Activated CD4-positive, alpha-beta T cell treated with anti-CD3 and anti-CD28 coated beads for 36 hours (primary cell): ENCODE data around the gene GATA2. TPM values are rescaled to one million over a fixed set of nuclear protein-coding genes. Genes with fewer than 3 reads are reported as not detected.

Source experiments
- ATAC-seq: fragments of 200-7000 bp; cut with Tn5 transposase; one replicate; pipeline ENCODE4 v1.10.0; 2021; ENCODE audit warnings: mild to moderate bottlenecking, moderate library complexity
- CTCF ChIA-PET: fragments of 350-600 bp; sonication (Branson Sonifier 250); formaldehyde crosslinking; loops from one replicate; lab custom pipeline; 2021; ENCODE audit warnings: antibody characterized with exemption; lab: Charles Lee
- POLR2A ChIA-PET: fragments of 350-600 bp; sonication (Branson Sonifier 250); formaldehyde crosslinking; loops from one replicate; lab custom pipeline; 2021; ENCODE audit warnings: antibody characterized with exemption, inconsistent platforms; lab: Charles Lee
- DNase-seq: peaks from one replicate; pipeline ENCODE4 v3.0.0-alpha.2; 2020
- H3K27ac Mint-ChIP-seq: one replicate; pipeline ENCODE4 v1.8.0; 2021; ENCODE audit warnings: mixed read lengths
- H3K27me3 Mint-ChIP-seq: one replicate; pipeline ENCODE4 v1.8.0; 2021; ENCODE audit warnings: mixed read lengths
- H3K36me3 Mint-ChIP-seq: one replicate; pipeline ENCODE4 v1.8.0; 2021; ENCODE audit warnings: low read depth, mixed read lengths
- H3K4me1 Mint-ChIP-seq: one replicate; pipeline ENCODE4 v1.8.0; 2021; ENCODE audit warnings: mixed read lengths
- H3K4me3 Mint-ChIP-seq: one replicate; pipeline ENCODE4 v1.8.0; 2021; ENCODE audit warnings: mild to moderate bottlenecking, moderate library complexity, mixed read lengths
- H3K9me3 Mint-ChIP-seq: one replicate; pipeline ENCODE4 v1.8.0; 2021; ENCODE audit warnings: low read depth, mixed read lengths
- intact Hi-C, 2 experiments: fragments of 100-400 bp; cut with DNase I in 1 of 2; cut with micrococcal nuclease in 1 of 2; formaldehyde crosslinking; loops; one replicate each; pipeline versions ENCODE4 v1.14.2 to v1.15.1; 2022 to 2024; cut with DNase I, micrococcal nuclease
- total RNA-seq, 2 experiments: library from RNA; stranded (reverse); gene quantifications; one replicate each; pipeline ENCODE4 v1.2.3, GENCODE V29; 2021

GATA2 gene
- total RNA-seq, 2 experiments from 2014 or later, result 0.05 to 0.07 TPM

DNA sequence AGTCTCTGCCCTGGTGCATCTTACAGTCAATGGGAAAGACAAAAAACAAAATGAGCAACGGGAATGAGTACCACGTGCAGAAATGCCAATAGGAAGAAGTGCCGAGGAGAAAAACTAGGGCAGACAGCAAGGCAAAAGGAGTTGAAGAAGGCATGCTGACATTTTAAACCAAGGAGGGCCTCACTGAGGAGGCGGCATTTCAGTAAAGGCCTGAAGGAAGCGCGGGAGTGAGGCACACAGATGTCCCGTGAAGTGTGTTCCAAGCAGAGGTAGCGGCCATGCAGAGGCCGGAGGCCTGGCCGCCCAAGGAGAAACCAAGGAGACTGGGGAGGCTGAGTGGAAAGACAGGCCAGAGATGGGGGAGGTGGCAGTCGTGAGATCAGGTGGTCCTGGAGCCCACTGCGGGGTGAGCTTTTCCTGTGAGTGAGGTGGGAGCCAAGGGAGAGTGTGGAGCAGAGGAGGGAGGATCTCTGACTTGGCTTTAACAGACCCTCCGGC, 61.1 kb downstream of the GATA2 start:
- Mint-ChIP-seq H3K27me3 (peaks cover 43% of the 10 kb centered on the region), H3K36me3 (no peaks in the 10 kb centered on the region), H3K4me3 (no peak overlapping the region), H3K4me1 (peaks cover 7% of the 10 kb centered on the region), H3K9me3 (no peaks in the 10 kb centered on the region), H3K27ac (no peak overlapping the region)
- DNase-seq (no peak), ATAC-seq (no peak)
- intact Hi-C loops, result no loop called here
- CTCF ChIA-PET, result no interaction called here
- POLR2A ChIA-PET, result no interaction called here

- intact Hi-C loops, result no loop called here
- H3K4me1 Mint-ChIP-seq, result peaks cover 7% of the 10 kb centered on the region
- peaks cover 37% of the 10 kb centered on the region for H3K27me3 Mint-ChIP-seq
- no peak overlapping the region for H3K4me3 Mint-ChIP-seq
- no peak overlapping the region for H3K27ac Mint-ChIP-seq
- H3K36me3 Mint-ChIP-seq, result no peaks in the 10 kb centered on the region
- POLR2A ChIA-PET, result no interaction called here
- ATAC-seq, result no peak
- CTCF ChIA-PET, result interaction anchor here (1.0 to 1.1 kb wide), 2 partner anchors 61 to 336 kb away, joined by 3 to 5 read pairs; no protein-coding TSS in a partner anchor
- H3K9me3 Mint-ChIP-seq, result no peaks in the 10 kb centered on the region
- DNase-seq, result no peak
Measured at GRCh38 chr3:128430731-128431130, 62.3 kb downstream of the GATA2 start.

DNA sequence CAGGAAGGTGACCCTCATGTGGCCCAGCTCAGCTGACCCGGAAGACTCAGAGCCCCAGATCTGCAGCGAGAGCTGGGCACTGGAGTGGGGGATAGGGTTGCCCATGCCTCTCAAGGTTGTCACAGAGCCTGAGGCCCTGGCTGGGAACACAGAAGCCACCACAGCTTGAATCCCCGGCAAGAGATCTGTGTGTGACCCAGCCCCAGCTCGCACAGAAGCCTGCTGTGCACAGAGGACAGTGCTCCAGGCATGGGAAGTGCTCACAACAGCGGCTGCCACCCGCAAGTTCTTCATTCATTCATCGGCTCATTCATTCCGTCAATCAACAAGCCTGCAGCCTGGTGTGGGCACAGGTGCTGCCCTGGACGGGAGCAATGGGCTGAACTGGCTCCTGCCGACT, 62.7 kb downstream of the GATA2 start:
- H3K9me3 Mint-ChIP-seq, result no peaks in the 10 kb centered on the region
- H3K4me3 Mint-ChIP-seq, result no peak overlapping the region
- H3K27ac Mint-ChIP-seq, result no peak overlapping the region
- no peaks in the 10 kb centered on the region for H3K36me3 Mint-ChIP-seq
- POLR2A ChIA-PET, result no interaction called here
- ATAC-seq (no peak), DNase-seq (no peak)
- intact Hi-C loops, result no loop called here
- CTCF ChIA-PET, result interaction anchor here (0.6 to 1.1 kb wide), 3 partner anchors 61 to 825 kb away, joined by 3 to 5 read pairs (median 3); no protein-coding TSS in a partner anchor
- H3K4me1 Mint-ChIP-seq, result peaks cover 7% of the 10 kb centered on the region
- peaks cover 37% of the 10 kb centered on the region for H3K27me3 Mint-ChIP-seq

DNA sequence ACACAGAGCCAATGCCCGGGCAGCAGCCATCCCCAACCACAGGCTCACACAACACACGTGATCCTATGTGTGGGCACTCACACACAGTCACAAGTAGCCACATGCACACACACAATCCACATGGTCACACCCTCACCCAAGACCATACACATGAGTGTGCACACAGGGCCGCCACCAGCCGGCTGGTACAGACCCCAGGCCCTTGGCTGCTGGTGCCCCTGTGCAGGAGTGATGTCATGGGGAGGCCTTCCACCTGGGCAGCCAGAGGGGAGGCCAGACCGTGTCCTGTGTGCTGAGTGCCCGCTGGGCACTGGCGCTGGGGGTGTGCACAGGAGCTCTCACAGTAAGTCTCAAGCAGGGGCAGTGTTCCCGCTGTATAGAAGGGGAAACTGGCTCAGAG, 63.2 kb downstream of the GATA2 start:
- ChIA-PET POLR2A (interaction anchor here (0.5 kb wide), 1 partner anchor 188 kb away, joined by 3 read pairs; no protein-coding TSS in a partner anchor), CTCF (interaction anchor here (0.6 to 1.0 kb wide), 2 partner anchors 62 to 826 kb away, joined by 3 read pairs; no protein-coding TSS in a partner anchor)
- H3K4me1 Mint-ChIP-seq, result peaks cover 7% of the 10 kb centered on the region
- peaks cover 37% of the 10 kb centered on the region for H3K27me3 Mint-ChIP-seq
- DNase-seq, result no peak
- H3K36me3 Mint-ChIP-seq, result no peaks in the 10 kb centered on the region
- intact Hi-C loops, result loop anchor here in 1 of 2 experiments (5.0 kb wide), 2 partner anchors 332 to 352 kb away; no protein-coding TSS in a partner anchor
- no peak overlapping the region for H3K27ac Mint-ChIP-seq
- H3K4me3 Mint-ChIP-seq, result no peak overlapping the region
- no peak for ATAC-seq
- H3K9me3 Mint-ChIP-seq, result no peaks in the 10 kb centered on the region

Other genes starting within 250 kb of the GATA2 start
- not detected for gene DNAJB8, start 26.3 kb downstream of the GATA2 start, total RNA-seq
- gene RPN1, start 157.6 kb upstream of the GATA2 start, total RNA-seq, result 100 to 1,000 TPM; 138 to 153 TPM
- 100 to 1,000 TPM; 297 to 534 TPM for gene RAB7A, start 233.0 kb upstream of the GATA2 start, total RNA-seq